H9 (cell line): Measurements from ENCODE around the gene CLINT1. TPM values are rescaled to one million over a fixed set of nuclear protein-coding genes. Genes with fewer than 3 reads are reported as not detected.

Experiments used
- DNase-seq: peaks from one replicate; pipeline ENCODE4 v3.0.0-alpha.2; 2017
- H2AFZ ChIP-seq: one replicate; pipeline ENCODE4 v1.6.1; 2013; ENCODE audit warnings: mild to moderate bottlenecking, low read length, control low read depth, moderate library complexity
- H2AK5ac ChIP-seq: 2 replicates; pipeline ENCODE4 v1.6.1; 2013; ENCODE audit warnings: low read length, control low read depth, mixed read lengths; ENCODE audit not compliant: insufficient read length
- H2BK120ac ChIP-seq: one replicate; pipeline ENCODE4 v1.6.1; 2013; ENCODE audit warnings: low read depth, mild to moderate bottlenecking, low read length, control low read depth, inconsistent platforms; ENCODE audit not compliant: poor library complexity, severe bottlenecking
- H2BK12ac ChIP-seq: 2 replicates; pipeline ENCODE4 v1.6.1; 2013; ENCODE audit warnings: low read length, control low read depth, mixed read lengths, low read depth; ENCODE audit not compliant: insufficient read length
- H2BK15ac ChIP-seq: 2 replicates; pipeline ENCODE4 v1.6.1; 2013; ENCODE audit warnings: low read depth, low read length, control low read depth
- H2BK20ac ChIP-seq: one replicate; pipeline ENCODE4 v1.6.1; 2013; ENCODE audit warnings: low read depth, mild to moderate bottlenecking, low read length, control low read depth, inconsistent platforms; ENCODE audit not compliant: poor library complexity, severe bottlenecking
- H2BK5ac ChIP-seq: 2 replicates; pipeline ENCODE4 v1.6.1; 2013; ENCODE audit warnings: low read length, control low read depth, mixed read lengths; ENCODE audit not compliant: insufficient read length
- H3K14ac ChIP-seq: 2 replicates; pipeline ENCODE4 v1.6.1; 2013; ENCODE audit warnings: low read length, control low read depth; ENCODE audit not compliant: insufficient read depth
- H3K18ac ChIP-seq: 2 replicates; pipeline ENCODE4 v1.6.1; 2013; ENCODE audit warnings: low read depth, mild to moderate bottlenecking, mixed read lengths, low read length, control low read depth; ENCODE audit not compliant: insufficient read length
- H3K23ac ChIP-seq: 2 replicates; pipeline ENCODE4 v1.6.1; 2013; ENCODE audit warnings: low read length, control low read depth, mixed read lengths, low read depth; ENCODE audit not compliant: insufficient read length
- H3K23me2 ChIP-seq: 2 replicates; pipeline ENCODE4 v1.6.1; 2013; ENCODE audit warnings: low read depth, mild to moderate bottlenecking, mixed read lengths, low read length, control low read depth; ENCODE audit not compliant: insufficient read length, poor library complexity, severe bottlenecking
- H3K27ac ChIP-seq: 2 replicates; pipeline ENCODE4 v1.5.1; 2013; ENCODE audit warnings: low read length, control low read depth, mixed read lengths, low read depth; ENCODE audit not compliant: insufficient read length
- H3K27me3 ChIP-seq: 2 replicates; pipeline ENCODE4 v1.6.1; 2013; ENCODE audit warnings: low read length, control low read depth, inconsistent platforms; ENCODE audit not compliant: insufficient read depth
- H3K4ac ChIP-seq: 2 replicates; pipeline ENCODE4 v1.6.1; 2013; ENCODE audit warnings: low read depth, mild to moderate bottlenecking, control low read depth, inconsistent platforms, low read length, moderate library complexity
- H3K4me1 ChIP-seq: 2 replicates; pipeline ENCODE4 v1.6.1; 2013; ENCODE audit warnings: low read length, control low read depth, inconsistent platforms; ENCODE audit not compliant: insufficient read depth
- H3K4me2 ChIP-seq: 2 replicates; pipeline ENCODE4 v1.6.1; 2013; ENCODE audit warnings: low read length, control low read depth, mixed read lengths; ENCODE audit not compliant: insufficient read length, insufficient read depth
- H3K56ac ChIP-seq: 2 replicates; pipeline ENCODE4 v1.6.1; 2013; ENCODE audit warnings: low read depth, mild to moderate bottlenecking, mixed read lengths, low read length, control low read depth; ENCODE audit not compliant: insufficient read length
- H3K79me1 ChIP-seq: 2 replicates; pipeline ENCODE4 v1.6.1; 2013; ENCODE audit warnings: low read depth, mild to moderate bottlenecking, moderate library complexity, low read length, control low read depth, inconsistent platforms; ENCODE audit not compliant: insufficient read depth, poor library complexity, severe bottlenecking
- H3K79me2 ChIP-seq: 2 replicates; pipeline ENCODE4 v1.6.1; 2013; ENCODE audit warnings: low read length, control low read depth, inconsistent platforms; ENCODE audit not compliant: insufficient read depth
- H3K9ac ChIP-seq: 2 replicates; pipeline ENCODE4 v1.6.1; 2013; ENCODE audit warnings: low read length, control low read depth, mixed read lengths; ENCODE audit not compliant: insufficient read length; ENCODE audit errors: extremely low read depth
- H3K9me3 ChIP-seq: one replicate; pipeline ENCODE4 v1.6.1; 2013; ENCODE audit warnings: low read depth, low read length, inconsistent platforms; ENCODE audit not compliant: control insufficient read depth
- H3T11ph ChIP-seq: one replicate; pipeline ENCODE4 v1.6.1; 2013; ENCODE audit warnings: mild to moderate bottlenecking, low read length, control low read depth, inconsistent platforms
- H4K20me1 ChIP-seq: one replicate; pipeline ENCODE4 v1.6.1; 2013; ENCODE audit not compliant: control insufficient read depth, insufficient read length, insufficient read depth
- H4K5ac ChIP-seq: 2 replicates; pipeline ENCODE4 v1.6.1; 2013; ENCODE audit warnings: low read depth, mild to moderate bottlenecking, mixed read lengths, low read length, control low read depth; ENCODE audit not compliant: insufficient read length
- H4K8ac ChIP-seq: replicated peaks from 2 replicates; pipeline ENCODE4 v1.6.1; 2013; ENCODE audit warnings: low read length, control low read depth, mixed read lengths, low read depth; ENCODE audit not compliant: insufficient read length
- H4K91ac ChIP-seq: 2 replicates; pipeline ENCODE4 v1.6.1; 2013; ENCODE audit warnings: low read depth, mild to moderate bottlenecking, moderate library complexity, mixed read lengths, low read length, control low read depth; ENCODE audit not compliant: insufficient read length
- H3K27ac Mint-ChIP-seq, 3 experiments: 2 replicates in 2 of 3; 3 replicates in 1 of 3; pipeline ENCODE4 v1.8.0; 2020 to 2021; ENCODE audit warnings: mixed read lengths in 3 of 3, mild to moderate bottlenecking in 1 of 3, moderate library complexity in 1 of 3
- H3K27me3 Mint-ChIP-seq: 2 replicates; pipeline ENCODE4 v1.8.0; 2021; ENCODE audit warnings: low read depth, mild to moderate bottlenecking, moderate library complexity, mixed read lengths
- H3K36me3 Mint-ChIP-seq, 3 experiments: 2 replicates in 2 of 3; 3 replicates in 1 of 3; pipeline ENCODE4 v1.8.0; 2020 to 2021; ENCODE audit warnings: low read depth in 3 of 3, mixed read lengths in 3 of 3; ENCODE audit not compliant: insufficient read depth in 1 of 3
- H3K4me1 Mint-ChIP-seq, 2 experiments: 2 replicates each; pipeline ENCODE4 v1.8.0; 2020; ENCODE audit warnings: mixed read lengths in 2 of 2
- H3K4me3 Mint-ChIP-seq, 2 experiments: 2 replicates in 1 of 2; 3 replicates in 1 of 2; pipeline ENCODE4 v1.8.0; 2020 to 2021; ENCODE audit warnings: mild to moderate bottlenecking in 2 of 2, mixed read lengths in 2 of 2, moderate library complexity in 1 of 2
- H3K9me3 Mint-ChIP-seq, 2 experiments: 2 replicates in 1 of 2; 3 replicates in 1 of 2; pipeline ENCODE4 v1.8.0; 2020; ENCODE audit warnings: mild to moderate bottlenecking in 2 of 2, mixed read lengths in 2 of 2, moderate library complexity in 1 of 2
- WGBS: extraction: QIAGEN DNeasy Blood & Tissue Kit; methylation state at CpG from one replicate; pipeline ENCODE4 v1.1.7; 2013; ENCODE audit warnings: missing lambda C conversion rate, low lambda C conversion rate, mixed read lengths; ENCODE audit not compliant: insufficient read length; ENCODE audit errors: extremely low coverage; 5-methylcytosine and 5-hydroxymethylcytosine counted together
- total RNA-seq: library from RNA; stranded (reverse); gene quantifications from 2 replicates; pipeline ENCODE4 v1.2.1, GENCODE V29; 2021
- TF ChIP-seq, protein P1 (sequence below): fragments of 200-600 bp; sonication (generic); conservative IDR thresholded peaks from 3 replicates; pipeline ENCODE4 v1.8.0; 2021; ENCODE audit warnings: antibody characterized with exemption, mild to moderate bottlenecking

The CLINT1 gene
- total RNA-seq, 1 experiment from 2014 or later, result 79.1 TPM

DNA sequence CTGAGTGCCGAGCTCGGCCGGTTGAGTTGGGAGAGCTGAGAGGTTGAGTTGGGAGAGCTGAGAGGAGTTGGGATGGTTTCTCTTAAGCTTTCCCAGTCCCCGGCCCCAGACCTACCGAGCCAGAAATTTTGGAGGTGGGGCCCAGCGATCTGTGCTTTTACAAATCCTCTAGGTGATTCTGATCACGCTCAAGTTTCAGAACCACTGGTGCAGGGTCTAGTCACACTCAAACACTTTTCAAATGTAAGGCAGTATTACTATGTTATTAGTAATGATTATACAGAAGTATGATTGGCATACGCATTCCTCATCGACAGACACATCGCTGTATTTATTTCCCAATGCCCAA is 256 bp upstream of the CLINT1 start:
- Histone ChIP-seq H4K20me1 (no peaks in the 10 kb centered on the region), H3K56ac (no peak overlapping the region), H3K9me3 (no peaks in the 10 kb centered on the region), H2BK12ac (no peak overlapping the region), H3K4ac (no peak overlapping the region), H2BK5ac (no peak overlapping the region), H2BK15ac (no peak overlapping the region), H3K4me1 (peaks cover 3% of the 10 kb centered on the region), H3K79me2 (peaks cover 21% of the 10 kb centered on the region), H3K14ac (no peak overlapping the region), H3K23ac (no peak overlapping the region), H4K91ac (no peak overlapping the region), H3K27ac (no peak overlapping the region), H3K79me1 (no peaks in the 10 kb centered on the region), H2BK20ac (no peak overlapping the region), H4K5ac (no peak overlapping the region), H2BK120ac (no peak overlapping the region), H3T11ph (no peak overlapping the region), H3K9ac (no peak overlapping the region), H2AK5ac (no peak overlapping the region), H3K4me2 (peak overlapping the region; percentile 15), H2AFZ (no peak overlapping the region), H3K27me3 (no peaks in the 10 kb centered on the region; the same call in 1 of the 2 replicates), H3K23me2 (peaks cover 4% of the 10 kb centered on the region), H3K18ac (no peak overlapping the region), H4K8ac (no peak overlapping the region)
- peak overlapping the region; percentile 80 to 99 (median 90); a peak in 4 of 7 replicates for H3K27ac Mint-ChIP-seq
- TF ChIP-seq, protein P1, sequence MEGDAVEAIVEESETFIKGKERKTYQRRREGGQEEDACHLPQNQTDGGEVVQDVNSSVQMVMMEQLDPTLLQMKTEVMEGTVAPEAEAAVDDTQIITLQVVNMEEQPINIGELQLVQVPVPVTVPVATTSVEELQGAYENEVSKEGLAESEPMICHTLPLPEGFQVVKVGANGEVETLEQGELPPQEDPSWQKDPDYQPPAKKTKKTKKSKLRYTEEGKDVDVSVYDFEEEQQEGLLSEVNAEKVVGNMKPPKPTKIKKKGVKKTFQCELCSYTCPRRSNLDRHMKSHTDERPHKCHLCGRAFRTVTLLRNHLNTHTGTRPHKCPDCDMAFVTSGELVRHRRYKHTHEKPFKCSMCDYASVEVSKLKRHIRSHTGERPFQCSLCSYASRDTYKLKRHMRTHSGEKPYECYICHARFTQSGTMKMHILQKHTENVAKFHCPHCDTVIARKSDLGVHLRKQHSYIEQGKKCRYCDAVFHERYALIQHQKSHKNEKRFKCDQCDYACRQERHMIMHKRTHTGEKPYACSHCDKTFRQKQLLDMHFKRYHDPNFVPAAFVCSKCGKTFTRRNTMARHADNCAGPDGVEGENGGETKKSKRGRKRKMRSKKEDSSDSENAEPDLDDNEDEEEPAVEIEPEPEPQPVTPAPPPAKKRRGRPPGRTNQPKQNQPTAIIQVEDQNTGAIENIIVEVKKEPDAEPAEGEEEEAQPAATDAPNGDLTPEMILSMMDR, result no peak
- H3K4me3 Mint-ChIP-seq, result peak overlapping the region; percentile 96 to 97
- WGBS, result no CpG with 5 or more reads among the region's 10 CpGs
- H3K27me3 Mint-ChIP-seq, result no peaks in the 10 kb centered on the region
- no peak for DNase-seq
- H3K9me3 Mint-ChIP-seq, result no peaks in the 10 kb centered on the region
- peaks cover 35 to 45% of the 10 kb centered on the region in 2 experiments for H3K4me1 Mint-ChIP-seq
- peaks cover 0 to 5% (median 0%) of the 10 kb centered on the region in 3 experiments; a peak in 1 of 7 replicates for H3K36me3 Mint-ChIP-seq
